Skeletal muscle cell (primary cell): ENCODE results near the gene HERC3.

ENCODE experiments used
- DNase-seq: peaks from one replicate; pipeline ENCODE4 v3.0.0-alpha.2; 2010; ENCODE audit warnings: low read depth
- H3K4me3 ChIP-seq: 2 replicates; pipeline ENCODE4 v1.5.1; 2011; ENCODE audit warnings: low read depth, mild to moderate bottlenecking, control low read depth, low read length, moderate library complexity

The HERC3 gene

DNA sequence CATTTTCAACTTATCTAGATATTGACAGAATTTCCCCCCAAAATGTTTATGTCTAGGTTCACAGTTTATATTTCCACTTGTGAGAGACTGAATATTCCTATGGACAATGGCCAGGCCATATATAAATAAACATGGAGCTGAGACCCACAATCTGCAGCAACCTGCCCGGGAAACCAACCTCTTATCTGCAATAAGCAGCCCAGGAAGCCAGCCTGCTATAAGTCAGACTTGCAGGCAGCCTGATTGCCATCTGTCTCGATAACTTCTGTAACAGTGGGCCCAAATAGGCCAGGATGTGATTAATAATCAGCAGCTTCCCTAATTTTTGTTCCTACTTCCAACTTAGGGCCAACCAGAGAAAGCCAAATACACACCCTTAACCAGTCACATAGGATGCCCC, 110.5 kb downstream of the HERC3 start:
- H3K4me3 ChIP-seq, result no peak overlapping the region
- DNase-seq, result no peak

GRCh38 chr4:88705223-88705622, 112.9 kb downstream of the HERC3 start:
- DNase-seq, result no peak
- no peak overlapping the region for H3K4me3 ChIP-seq

GRCh38 chr4:88705805-88706492, 113.7 kb downstream of the HERC3 start:
- no peak for DNase-seq
- no peak overlapping the region for H3K4me3 ChIP-seq

- peak; percentile 33 for DNase-seq
- no peak overlapping the region for H3K4me3 ChIP-seq
Measured at GRCh38 chr4:88706574-88706973, 114.3 kb downstream of the HERC3 start.

- H3K4me3 ChIP-seq, result no peak overlapping the region
- no peak for DNase-seq
Measured at GRCh38 chr4:88709989-88710388, 117.7 kb downstream of the HERC3 start.

- H3K4me3 ChIP-seq, result no peak overlapping the region
- no peak for DNase-seq
Measured at GRCh38 chr4:88713782-88714181, 121.5 kb downstream of the HERC3 start.

GRCh38 chr4:88718098-88718497, 125.8 kb downstream of the HERC3 start:
- no peak for DNase-seq

GRCh38 chr4:88719381-88719780, 127.1 kb downstream of the HERC3 start:
- no peak for DNase-seq
- H3K4me3 ChIP-seq, result no peak overlapping the region

More at GRCh38 chr4:88718098-88718497, 125.8 kb downstream of the HERC3 start:
- no peak overlapping the region for H3K4me3 ChIP-seq

GRCh38 chr4:88720451-88721428, 128.5 kb downstream of the HERC3 start:
- DNase-seq, result no peak
- H3K4me3 ChIP-seq, result no peak overlapping the region

DNA sequence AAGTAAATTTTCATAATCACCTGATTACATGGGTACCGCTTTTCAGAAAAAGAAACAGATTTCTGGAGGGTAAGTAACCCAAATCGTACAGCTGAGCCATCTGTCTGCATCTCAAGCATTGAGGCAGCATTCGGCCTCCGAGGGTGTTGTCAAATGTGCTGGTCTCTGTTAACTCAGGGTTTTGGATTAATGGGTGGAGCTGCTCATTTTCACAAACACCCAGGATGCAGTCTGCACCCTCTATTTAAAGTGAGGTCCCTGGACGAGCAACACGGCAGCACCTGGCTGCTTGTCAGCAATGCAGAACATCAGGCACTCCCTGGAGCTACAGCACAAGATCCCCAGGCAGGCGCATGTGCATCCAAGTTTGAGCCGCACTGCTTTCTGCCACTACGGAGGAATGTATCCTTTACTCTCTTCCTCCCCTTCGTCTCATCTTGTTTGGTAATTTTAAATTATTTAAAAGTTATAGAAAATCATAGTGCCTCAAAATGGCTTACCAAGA, 130.0 kb downstream of the HERC3 start:
- DNase-seq, result no peak
- H3K4me3 ChIP-seq, result no peak overlapping the region

DNA sequence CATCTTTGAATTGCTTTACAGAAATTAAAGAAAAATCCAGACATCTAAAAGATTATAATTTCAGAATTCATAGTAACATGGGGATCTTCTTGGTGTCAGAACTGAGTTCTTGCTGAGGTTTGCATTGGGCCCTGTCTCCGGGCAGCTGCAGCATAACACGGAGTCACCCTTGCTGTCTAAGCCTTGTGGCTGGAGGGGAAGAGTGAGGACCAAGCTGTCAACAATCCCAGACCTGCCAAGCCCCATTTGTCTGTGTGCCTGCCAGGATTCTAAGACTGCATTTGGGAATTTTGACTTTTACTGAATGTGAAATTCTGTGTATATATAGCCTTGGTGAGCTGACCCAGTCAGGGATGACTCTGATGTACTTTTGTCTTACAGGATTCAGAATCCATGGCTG, 130.5 kb downstream of the HERC3 start:
- H3K4me3 ChIP-seq, result no peak overlapping the region
- no peak for DNase-seq

DNA sequence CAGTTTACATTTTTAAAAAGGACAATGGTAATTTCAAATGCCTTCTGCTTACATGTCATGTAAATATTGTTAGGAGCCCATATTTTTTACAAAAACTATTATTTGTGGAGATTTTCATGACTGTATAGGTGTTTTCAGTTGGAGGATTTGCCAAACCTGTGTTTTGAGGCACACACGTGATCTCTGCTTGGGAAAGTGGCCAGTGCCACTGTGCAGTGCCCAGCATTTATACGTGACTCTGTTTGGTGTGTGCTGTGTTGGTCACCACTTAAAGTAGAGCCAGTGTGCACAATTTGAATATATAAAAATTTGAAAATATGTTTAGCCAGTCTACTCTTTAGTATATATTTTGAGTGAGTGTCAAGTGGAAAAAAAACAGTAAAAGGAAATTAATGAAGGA, 132.1 kb downstream of the HERC3 start:
- DNase-seq, result no peak
- no peak overlapping the region for H3K4me3 ChIP-seq

GRCh38 chr4:88725143-88725542, 132.9 kb downstream of the HERC3 start:
- H3K4me3 ChIP-seq, result no peak overlapping the region
- no peak for DNase-seq

GRCh38 chr4:88725986-88726385, 133.7 kb downstream of the HERC3 start:
- no peak overlapping the region for H3K4me3 ChIP-seq
- no peak for DNase-seq

- H3K4me3 ChIP-seq, result no peak overlapping the region
- no peak for DNase-seq
Measured at GRCh38 chr4:88728146-88728545, 135.9 kb downstream of the HERC3 start.

GRCh38 chr4:88729146-88729760, 137.0 kb downstream of the HERC3 start:
- DNase-seq, result no peak

DNA sequence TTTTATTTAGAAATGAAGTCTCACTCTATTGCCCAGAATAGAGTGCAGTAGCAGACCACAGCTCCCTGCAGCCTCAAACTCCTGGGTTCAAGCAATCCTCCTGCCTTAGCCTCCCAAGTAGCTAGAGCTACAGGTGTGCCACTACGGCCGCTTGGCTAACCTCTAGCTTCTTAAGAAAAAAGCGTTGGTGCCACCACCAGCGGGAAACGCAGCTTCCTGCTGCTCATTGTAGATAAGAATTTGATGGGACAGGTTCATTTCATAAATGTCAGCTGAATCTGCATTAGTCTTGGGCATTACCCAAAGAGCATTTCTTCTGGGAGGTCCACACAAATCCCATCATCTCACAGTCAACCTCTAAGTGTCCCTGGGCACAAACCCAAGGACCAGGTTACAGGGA, 138.5 kb downstream of the HERC3 start:
- no peak overlapping the region for H3K4me3 ChIP-seq
- no peak for DNase-seq

More at GRCh38 chr4:88729146-88729760, 137.0 kb downstream of the HERC3 start:
- H3K4me3 ChIP-seq, result no peak overlapping the region

DNA sequence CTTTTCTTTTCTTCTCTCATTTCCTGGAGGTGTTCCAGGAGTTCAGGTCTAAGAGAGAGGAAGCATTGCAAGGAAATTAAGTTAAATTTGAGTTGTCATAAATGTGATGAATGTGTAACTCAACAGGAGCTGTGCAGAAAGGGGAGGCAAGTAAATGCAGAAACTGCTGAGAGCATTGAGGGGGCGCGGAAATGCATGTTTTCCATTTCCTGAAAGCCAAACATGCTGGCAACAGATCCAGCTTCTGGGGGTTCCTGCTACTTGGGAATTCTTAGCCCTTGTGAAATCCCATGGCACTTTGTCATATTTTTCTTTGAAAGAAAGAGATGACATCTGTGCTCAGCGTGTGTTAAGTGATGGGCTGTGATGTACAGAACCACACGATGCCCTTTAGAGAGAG, 139.1 kb downstream of the HERC3 start:
- H3K4me3 ChIP-seq, result no peak overlapping the region
- no peak for DNase-seq

GRCh38 chr4:88732714-88733368, 140.6 kb downstream of the HERC3 start:
- H3K4me3 ChIP-seq, result no peak overlapping the region
- no peak for DNase-seq
